Myocyte (in vitro differentiated cells): Measurements from ENCODE around the gene TCF25. TPM values are rescaled to one million over a fixed set of nuclear protein-coding genes. Genes with fewer than 3 reads are reported as not detected.
"Not testable (repeated sequence)": the region's sequence is repeated elsewhere in the genome, so short reads cannot be mapped to it uniquely, and the experiment has no call there.

ENCODE experiments used
- DNase-seq: peaks from one replicate; pipeline ENCODE4 v3.0.0-alpha.2; 2012; ENCODE audit warnings: low read depth
- total RNA-seq: library from RNA; depleted of rRNA; stranded (reverse); fragments of >200 nt; gene quantifications from 2 replicates; pipeline ENCODE4 v1.2.3, GENCODE V29; 2014

Gene TCF25
- total RNA-seq, 1 donor from 2014 or later: 169 TPM

DNA sequence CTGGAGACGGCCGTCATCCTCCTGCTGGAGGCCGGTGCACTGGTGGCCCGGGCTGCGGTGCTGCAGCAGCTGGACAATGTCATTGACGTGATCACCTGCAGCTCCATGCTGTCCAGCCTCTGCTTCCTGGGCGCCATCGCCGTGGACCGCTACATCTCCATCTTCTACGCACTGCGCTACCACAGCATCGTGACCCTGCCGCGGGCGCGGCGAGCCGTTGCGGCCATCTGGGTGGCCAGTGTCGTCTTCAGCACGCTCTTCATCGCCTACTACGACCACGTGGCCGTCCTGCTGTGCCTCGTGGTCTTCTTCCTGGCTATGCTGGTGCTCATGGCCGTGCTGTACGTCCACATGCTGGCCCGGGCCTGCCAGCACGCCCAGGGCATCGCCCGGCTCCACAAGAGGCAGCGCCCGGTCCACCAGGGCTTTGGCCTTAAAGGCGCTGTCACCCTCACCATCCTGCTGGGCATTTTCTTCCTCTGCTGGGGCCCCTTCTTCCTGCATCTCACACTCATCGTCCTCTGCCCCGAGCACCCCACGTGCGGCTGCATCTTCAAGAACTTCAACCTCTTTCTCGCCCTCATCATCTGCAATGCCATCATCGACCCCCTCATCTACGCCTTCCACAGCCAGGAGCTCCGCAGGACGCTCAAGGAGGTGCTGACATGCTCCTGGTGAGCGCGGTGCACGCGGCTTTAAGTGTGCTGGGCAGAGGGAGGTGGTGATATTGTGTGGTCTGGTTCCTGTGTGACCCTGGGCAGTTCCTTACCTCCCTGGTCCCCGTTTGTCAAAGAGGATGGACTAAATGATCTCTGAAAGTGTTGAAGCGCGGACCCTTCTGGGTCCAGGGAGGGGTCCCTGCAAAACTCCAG, 46.4 kb downstream of the TCF25 start:
- DNase-seq: no peak

DNA sequence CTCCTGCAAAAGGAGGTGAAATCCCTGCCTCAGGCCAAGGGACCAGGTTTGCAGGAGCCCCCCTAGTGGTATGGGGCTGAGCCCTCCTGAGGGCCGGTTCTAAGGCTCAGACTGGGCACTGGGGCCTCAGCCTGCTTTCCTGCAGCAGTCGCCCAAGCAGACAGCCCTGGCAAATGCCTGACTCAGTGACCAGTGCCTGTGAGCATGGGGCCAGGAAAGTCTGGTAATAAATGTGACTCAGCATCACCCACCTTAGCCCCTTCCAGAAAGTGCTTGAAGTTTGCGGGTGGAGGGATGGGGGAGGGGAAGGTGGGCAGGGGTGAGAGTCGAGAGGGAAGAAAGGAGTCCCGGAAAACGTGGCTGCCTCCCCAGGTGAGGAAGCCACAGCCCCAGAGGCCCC, 47.3 kb downstream of the TCF25 start:
- DNase-seq: no peak

DNA sequence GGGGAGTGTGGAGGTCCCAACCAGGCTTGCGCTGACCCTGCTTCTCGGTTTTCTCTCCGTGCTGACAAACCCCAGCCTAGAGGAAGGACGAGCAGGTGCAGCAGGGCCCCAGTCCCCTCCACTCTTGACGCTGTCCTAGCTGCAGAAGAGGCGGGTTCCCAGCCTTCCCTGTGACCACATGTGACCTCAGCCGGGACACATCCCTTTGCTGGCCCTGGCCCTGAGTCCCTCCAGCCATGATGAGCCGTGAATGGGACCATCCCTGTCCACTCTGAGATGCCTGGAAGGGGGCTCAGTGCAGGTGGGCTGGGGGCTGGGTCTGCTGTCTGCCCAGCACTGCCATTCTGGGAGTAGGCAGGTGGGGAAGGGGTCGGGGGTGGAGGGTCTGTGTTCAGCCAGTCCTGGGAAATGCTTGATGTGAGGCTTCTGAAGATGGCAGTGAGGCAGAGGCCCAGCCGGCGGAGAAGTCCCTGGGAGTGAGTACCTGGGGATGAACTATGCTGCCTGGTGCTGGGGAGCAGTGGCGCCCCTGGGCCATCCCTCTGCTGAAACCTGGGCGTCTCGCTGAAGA, 47.8 kb downstream of the TCF25 start:
- DNase-seq: peak; percentile 43

DNA sequence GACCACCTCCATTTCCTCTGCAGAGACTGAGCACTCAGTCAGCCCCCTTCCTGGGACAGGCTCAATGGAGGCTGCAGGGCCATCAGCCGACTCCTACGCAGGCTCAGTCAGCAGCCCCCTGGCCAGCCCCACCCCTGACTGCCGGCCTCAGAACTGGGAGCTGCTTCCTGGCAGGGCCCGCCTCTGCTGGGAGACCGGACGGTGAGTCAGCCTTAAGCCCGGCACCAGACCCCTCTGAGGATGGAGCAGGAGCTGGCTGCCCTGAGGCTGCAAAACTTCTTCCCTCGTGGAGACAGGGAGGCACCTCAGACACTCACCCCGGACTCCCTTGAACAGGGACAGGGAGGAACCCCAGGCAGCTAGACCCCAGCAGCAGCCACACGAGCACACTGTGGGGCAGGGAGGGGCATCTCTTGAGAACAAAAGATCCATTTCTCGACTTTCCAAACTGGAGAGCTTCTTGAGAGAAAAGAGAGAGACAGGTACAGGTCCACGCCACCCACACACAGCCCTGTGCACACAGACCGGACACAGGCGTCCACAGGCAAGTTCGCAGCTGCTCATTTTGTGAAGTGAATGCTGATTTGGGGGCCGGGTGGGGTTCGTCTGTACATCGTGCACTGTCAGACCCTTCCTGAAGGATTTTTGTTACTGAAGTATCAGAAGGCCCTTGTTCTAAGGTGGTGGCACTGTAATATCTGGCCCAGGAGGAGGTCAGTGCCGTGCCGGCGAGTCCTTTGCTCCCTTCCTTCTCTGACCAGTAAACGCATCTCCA, 48.5 kb downstream of the TCF25 start:
- DNase-seq: peak; percentile 91

DNA sequence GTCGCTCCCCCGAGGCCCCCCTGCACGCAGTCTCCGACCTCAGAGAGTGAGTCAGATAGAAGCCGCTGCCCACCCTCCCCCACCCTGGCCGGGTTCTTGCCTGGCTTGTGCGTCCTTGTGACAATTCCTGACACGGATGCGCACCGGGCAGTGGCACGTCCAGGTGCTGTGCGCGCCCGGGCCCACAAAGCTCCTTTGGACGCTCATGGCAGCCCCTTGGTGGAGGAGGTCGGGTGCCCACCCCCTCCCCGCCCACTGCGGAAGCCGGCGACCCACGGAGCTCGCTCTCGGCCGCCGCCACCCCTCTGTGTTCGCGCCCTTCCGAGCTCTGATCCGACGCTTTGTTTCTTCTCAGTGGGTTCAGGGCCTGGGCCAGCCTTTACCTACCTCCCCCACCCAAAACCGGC, 49.1 kb downstream of the TCF25 start:
- DNase-seq: peak; percentile 95

DNA sequence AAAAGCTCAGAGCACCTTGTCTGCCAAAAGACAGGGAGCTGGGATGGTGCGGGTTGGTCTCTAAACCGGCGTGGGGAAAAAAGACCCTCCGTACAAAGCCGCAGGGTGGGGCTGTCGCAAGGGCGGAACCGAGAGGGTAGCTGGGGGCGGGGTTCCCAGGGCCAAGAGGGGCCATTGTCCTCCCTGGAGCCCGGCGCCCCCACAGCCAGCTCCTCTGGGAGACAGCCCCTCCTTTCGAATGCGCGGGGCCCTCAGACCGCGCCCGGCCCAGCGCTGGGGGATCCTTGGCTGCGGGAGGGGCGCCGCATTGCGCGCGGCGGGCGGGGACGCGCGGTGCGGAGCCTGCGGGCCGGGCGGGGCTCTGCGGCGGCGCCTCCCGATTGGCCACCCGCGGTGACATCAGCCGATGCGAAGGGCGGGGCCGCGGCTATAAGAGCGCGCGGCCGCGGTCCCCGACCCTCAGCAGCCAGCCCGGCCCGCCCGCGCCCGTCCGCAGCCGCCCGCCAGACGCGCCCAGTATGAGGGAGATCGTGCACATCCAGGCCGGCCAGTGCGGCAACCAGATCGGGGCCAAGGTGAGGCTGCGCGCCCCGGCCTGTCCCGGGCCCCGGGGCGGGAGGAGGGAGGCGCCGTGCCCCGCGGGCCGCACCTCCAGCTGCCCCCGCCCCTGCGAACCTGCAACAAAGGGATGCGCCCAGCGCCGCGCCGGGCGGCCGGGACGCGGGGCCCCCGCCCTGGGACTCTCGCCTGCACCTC, 49.7 kb downstream of the TCF25 start, which contains the start of gene TUBB3:
Gene TUBB3, plus strand, starts transcription at position 459 of the 756 bp plus-strand sequence. Its CDS starts 60 bp downstream, at position 519.
- DNase-seq: peak; percentile 83

DNA sequence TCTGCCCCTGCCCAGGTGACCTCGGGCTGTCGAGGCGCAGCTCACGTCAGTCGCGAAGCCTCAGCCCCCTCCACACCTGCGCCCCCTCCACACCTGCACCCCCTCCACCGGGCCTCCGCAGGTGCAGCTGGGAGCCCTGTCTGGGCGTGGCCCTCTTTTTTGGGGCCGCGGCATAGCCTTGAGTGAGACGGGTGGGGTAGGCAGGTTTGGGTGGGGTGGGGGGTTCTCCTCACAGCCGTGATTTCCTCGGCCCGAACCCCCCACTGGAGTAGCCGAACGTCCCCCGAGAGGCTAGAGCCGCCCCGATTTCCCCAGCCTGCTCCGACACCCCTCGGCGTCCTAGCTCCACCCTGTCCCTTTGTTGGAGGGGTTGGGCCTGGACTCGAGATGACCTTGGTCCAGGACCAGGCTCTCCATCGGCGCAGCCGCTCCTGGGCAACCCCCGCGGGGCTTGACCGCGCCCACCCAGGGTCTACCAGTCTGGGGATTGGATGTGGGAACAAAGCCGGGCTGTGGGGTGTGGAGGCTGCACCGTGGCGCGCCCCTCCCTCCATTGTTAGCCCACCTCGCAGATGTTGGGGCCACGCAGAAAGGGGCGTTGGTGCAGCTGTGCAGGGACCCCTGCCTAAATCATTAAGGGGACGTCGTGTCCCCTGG, 50.4 kb downstream of the TCF25 start:
- peak; percentile 25 for DNase-seq

DNA sequence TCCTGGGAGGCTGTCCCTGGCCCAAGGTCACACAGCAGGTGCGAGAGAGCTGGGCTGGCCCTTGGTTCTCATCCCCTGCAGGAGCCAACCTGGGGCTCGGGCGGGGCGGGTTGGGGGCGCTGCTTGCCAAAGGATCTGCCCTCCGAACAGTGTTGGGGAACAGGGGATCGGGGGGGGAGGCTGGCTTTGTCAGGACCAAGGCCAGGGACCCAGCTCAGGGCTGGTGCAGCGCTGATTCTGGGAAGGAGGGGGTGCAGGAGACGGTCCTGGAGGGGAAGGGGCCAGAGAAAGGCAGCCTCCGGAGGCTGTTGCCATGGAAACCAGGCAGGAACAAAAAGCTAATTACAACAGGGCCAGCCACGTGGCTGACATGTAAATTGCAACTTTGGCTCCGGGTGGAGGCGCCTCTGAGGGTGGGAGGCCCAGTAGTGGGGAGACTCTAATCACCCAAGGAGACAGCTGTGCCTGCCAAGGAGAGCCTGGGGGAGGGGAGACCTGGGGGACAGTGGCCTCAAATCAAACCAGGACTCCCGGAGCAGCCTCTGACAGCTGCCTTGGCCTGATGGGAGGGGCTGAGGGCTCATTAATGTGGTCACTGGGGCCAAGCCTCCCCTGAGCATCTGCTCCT, 51.0 kb downstream of the TCF25 start:
- peak; percentile 85 for DNase-seq

DNA sequence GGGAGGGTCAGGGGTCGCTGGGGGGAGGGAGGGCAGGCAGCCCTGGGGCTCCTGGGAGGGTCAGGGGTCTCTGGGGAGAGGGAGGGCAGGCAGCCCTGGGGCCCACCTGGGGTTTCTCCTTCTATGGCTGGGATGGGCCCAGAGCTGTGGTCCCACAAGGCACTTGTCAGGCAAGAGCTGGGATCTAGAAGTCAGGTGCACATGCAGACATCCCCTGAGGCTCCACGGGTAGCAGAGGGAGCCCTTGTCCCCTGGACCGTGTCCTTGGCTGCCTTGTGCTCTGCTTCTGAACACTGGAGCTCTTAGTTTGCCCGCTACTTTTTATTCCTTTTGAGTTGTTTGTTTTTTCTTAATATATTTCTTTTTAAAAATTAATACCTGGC, 51.5 kb downstream of the TCF25 start:
- DNase-seq: no peak

DNA sequence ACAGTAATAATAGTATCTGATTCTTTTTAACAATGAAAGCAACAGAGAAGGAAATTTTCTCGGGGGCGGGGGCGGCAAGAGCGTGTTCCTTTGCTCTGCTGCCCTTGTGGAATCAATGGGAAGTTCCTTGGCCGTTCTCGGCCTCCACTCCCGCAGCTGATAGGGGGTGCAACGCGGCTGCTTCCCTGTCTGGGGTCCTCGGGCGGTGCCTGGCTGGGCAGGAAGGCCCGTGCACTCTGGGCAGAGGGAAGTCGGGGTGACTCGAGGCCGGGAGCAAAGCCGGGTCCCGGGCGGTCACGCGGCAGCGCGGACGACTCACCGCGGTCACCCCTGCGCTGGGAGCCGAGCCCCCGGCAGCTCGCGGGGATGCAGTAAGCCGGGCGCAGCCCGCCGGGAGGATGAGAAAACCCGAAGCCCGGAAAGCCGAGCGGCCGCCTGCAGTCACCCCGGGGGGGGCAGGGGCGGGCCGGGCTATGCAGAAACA, 52.2 kb downstream of the TCF25 start:
- peak; percentile 41 for DNase-seq

DNA sequence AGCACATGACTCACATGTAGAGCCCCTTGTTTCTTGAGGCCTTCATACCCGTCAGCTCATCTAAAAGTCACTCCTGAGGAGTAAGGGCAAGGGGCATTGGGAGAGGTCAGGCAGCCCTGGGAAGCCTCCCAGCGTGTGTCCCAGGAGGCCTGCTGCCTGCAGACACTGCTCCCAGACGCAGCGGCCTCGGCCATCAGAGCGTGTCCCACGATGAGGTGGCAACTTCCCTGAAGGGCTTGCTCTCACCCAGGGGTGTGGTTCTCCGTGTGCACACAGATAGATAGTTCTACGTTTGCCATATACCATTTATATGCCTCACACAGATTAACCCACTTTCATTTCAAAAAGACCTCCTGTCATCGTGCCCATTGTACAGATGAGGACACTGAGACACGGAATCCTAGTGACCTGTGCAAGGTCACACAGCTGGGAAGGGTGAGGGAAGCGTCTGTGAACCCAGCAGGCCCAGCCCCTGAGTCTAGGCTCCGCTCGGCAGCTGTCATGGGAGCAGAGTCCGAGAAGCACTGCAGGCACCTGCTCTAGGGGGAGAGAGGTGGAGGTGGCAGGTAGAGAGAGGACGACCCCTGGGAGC, 58.0 kb downstream of the TCF25 start:
- DNase-seq: no peak

DNA sequence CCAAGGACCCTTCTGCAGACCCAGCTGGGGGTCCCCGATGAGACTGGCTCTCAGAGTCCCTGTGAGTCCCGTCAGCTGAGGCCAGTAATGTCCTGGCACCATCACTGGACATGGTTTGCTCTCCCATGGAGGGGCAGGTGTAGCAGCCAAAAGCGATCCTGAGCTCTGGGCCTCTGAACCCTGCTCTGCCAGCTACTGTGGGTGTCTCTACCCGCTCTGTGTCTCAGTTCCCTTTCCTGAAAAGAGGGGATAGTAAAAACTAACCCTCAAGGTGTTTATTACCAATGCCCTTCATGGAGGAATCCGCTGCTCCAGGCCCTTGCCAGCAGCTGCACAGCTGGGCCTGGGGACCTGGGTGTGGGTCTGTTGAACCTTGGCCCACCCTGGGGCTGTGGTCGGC, 58.6 kb downstream of the TCF25 start:
- no peak for DNase-seq

DNA sequence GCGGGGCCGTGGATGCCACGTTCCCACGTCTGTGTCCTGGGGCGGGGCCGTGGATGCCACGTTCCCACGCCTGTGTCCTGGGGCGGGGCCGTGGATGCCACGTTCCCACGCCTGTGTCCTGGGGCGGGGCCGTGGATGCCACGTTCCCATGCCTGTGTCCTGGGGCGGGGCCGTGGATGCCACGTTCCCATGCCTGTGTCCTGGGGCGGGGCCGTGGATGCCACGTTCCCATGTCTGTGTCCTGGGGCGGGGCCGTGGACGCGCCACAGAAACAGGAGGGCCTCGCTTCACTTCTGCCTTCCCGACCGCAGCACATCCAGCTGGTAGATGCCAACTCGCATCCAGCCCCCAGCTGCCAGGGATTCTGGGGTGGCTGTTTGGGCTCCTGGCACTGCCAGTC, 60.6 kb downstream of the TCF25 start:
- DNase-seq: not testable (repeated sequence)

DNA sequence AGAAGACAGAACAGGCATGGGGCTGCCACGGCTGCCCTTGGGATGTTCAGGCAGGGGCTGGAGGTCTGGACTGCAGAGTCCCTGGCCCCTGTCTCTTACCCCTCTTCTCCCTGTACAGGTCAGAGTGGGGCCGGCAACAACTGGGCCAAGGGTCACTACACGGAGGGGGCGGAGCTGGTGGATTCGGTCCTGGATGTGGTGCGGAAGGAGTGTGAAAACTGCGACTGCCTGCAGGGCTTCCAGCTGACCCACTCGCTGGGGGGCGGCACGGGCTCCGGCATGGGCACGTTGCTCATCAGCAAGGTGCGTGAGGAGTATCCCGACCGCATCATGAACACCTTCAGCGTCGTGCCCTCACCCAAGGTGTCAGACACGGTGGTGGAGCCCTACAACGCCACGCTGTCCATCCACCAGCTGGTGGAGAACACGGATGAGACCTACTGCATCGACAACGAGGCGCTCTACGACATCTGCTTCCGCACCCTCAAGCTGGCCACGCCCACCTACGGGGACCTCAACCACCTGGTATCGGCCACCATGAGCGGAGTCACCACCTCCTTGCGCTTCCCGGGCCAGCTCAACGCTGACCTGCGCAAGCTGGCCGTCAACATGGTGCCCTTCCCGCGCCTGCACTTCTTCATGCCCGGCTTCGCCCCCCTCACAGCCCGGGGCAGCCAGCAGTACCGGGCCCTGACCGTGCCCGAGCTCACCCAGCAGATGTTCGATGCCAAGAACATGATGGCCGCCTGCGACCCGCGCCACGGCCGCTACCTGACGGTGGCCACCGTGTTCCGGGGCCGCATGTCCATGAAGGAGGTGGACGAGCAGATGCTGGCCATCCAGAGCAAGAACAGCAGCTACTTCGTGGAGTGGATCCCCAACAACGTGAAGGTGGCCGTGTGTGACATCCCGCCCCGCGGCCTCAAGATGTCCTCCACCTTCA, 61.5 kb downstream of the TCF25 start:
- no peak for DNase-seq

DNA sequence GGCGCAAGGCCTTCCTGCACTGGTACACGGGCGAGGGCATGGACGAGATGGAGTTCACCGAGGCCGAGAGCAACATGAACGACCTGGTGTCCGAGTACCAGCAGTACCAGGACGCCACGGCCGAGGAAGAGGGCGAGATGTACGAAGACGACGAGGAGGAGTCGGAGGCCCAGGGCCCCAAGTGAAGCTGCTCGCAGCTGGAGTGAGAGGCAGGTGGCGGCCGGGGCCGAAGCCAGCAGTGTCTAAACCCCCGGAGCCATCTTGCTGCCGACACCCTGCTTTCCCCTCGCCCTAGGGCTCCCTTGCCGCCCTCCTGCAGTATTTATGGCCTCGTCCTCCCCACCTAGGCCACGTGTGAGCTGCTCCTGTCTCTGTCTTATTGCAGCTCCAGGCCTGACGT, 62.2 kb downstream of the TCF25 start:
- not testable (repeated sequence) for DNase-seq

DNA sequence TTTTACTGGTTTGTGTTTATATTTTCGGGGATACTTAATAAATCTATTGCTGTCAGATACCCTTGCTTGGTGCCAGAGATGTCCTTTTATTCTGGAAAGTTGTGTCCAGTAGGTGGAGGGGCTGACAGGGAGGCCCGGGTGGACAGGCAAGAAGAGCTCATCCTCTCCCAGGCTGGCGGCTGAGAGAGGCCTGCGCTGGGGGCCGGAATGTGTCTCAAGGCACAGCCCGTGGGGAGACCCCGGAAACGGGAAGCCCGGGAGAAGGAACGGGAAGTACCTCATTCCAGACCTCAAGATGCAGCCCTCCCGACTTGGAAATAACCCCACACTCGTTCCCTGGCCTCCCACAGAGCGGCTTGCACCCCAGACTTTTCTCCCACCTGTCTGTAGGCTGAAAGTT, 62.6 kb downstream of the TCF25 start:
- no peak for DNase-seq

DNA sequence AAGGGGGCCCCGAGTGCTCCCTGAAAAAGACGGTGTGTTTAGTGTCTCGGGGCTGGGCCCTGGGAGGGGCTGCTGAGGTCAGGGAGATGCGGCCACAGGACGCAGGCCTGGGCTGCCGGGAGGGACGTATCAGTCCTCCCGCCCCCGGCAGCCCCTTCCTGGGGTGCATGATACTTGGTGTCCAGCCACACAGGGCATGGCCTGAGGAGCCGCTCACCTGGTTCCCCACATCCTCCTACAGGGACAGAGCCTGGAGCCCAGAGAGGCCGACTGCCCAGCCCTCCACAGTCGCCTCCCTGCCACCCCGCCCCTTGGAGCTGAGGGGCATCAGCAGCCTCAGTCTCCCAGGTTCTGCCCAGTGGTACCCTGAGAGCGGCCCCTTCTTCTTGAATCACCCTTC, 63.1 kb downstream of the TCF25 start:
- DNase-seq: no peak

DNA sequence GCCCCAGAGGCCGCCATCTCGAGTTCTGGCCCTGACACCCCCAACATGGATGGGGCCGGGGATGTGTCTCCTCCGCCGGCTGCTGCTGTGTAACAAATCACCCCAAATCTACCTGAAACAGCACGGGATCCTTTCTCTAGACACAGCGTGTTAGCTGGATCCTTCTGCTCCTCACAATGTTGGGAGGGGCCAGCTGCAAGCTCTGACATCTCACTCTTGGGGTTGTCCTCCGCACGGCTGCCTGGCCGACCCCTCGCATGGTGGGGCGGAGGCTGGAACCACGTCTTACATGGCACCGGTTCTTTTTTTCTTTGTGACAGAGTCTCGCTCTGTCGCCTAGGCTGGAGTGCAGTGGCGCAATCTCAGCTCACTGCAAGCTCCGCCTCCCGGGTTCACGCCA, 63.6 kb downstream of the TCF25 start:
- DNase-seq: no peak
